Neuron (in vitro differentiated cells): ENCODE results near the gene PGA5.
"Not testable (repeated sequence)": the region's sequence is repeated elsewhere in the genome, so short reads cannot be mapped to it uniquely, and the experiment has no call there.

Experiments
- H2AFZ ChIP-seq: one replicate; pipeline ENCODE4 v1.6.1; 2013; ENCODE audit warnings: low read depth, mild to moderate bottlenecking, inconsistent platforms, low read length, moderate library complexity
- H3K27me3 ChIP-seq: one replicate; pipeline ENCODE4 v1.6.1; 2013; ENCODE audit warnings: low read length; ENCODE audit not compliant: insufficient read depth
- H3K36me3 ChIP-seq: one replicate; pipeline ENCODE4 v1.6.1; 2013; ENCODE audit warnings: low read length; ENCODE audit not compliant: insufficient read depth
- H3K4me1 ChIP-seq: one replicate; pipeline ENCODE4 v1.6.1; 2013; ENCODE audit warnings: low read length; ENCODE audit not compliant: insufficient read depth
- H3K4me3 ChIP-seq: 2 replicates; pipeline ENCODE4 v1.5.1; 2013; ENCODE audit warnings: mild to moderate bottlenecking, low read length, moderate library complexity
- H3K9me3 ChIP-seq: one replicate; pipeline ENCODE4 v1.6.1; 2013; ENCODE audit warnings: low read length

Gene PGA5

GRCh38 chr11:61211327-61211952 lies 29.5 kb upstream of the PGA5 start:
- not testable (repeated sequence) for H3K27me3 ChIP-seq, H2AFZ ChIP-seq, H3K9me3 ChIP-seq, H3K36me3 ChIP-seq, H3K4me1 ChIP-seq, H3K4me3 ChIP-seq

DNA sequence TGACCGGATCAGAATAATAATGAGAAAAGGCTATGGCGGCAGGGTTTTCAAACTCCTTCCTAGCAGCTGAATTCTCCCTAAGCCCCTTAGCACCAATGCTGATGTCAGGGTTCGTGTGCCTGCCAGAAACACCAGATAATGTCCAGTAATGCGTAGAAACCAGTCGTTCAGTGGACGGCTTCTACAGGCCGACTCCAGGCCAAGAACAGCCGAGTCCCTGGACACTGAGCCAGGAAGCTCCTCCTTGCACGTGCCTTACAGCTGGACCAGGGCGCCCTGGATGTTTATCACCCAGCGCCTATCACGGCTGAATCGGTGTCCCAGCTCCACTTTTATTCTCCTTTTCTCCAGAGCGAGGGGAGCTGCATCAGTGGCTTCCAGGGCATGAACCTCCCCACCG lies 28.8 kb upstream of the PGA5 start:
- not testable (repeated sequence) for H3K27me3 ChIP-seq, H3K4me1 ChIP-seq, H3K36me3 ChIP-seq

GRCh38 chr11:61213711-61214324 lies 27.2 kb upstream of the PGA5 start:
- H3K36me3 ChIP-seq, result not testable (repeated sequence)

More for the DNA sequence above, 28.8 kb upstream of the PGA5 start:
- not testable (repeated sequence) for H3K4me3 ChIP-seq, H3K9me3 ChIP-seq, H2AFZ ChIP-seq

DNA sequence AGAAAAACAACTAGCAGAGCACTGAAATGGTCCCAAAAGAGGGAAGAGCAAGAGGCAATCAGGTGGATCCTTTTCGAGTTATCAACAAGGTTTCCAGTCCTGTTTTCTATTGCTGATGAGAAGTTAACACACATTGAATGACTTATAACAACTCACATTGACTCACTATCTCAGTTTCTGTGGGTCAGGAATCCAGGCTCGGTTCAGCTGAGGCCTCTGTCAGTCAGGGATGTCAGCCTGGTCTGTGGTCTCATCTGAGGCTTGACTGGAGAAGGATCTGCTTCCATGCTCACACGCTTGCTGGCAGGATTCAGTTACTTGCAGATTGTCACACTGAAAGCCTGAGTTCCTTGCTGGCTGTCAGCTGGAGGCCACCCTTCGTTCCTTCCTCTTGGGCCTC lies 22.7 kb upstream of the PGA5 start:
- not testable (repeated sequence) for H3K4me1 ChIP-seq, H3K9me3 ChIP-seq, H3K36me3 ChIP-seq, H2AFZ ChIP-seq, H3K27me3 ChIP-seq, H3K4me3 ChIP-seq

More at GRCh38 chr11:61213711-61214324, 27.2 kb upstream of the PGA5 start:
- H3K4me3 ChIP-seq, H3K4me1 ChIP-seq, H3K9me3 ChIP-seq, H2AFZ ChIP-seq, H3K27me3 ChIP-seq: not testable (repeated sequence)

DNA sequence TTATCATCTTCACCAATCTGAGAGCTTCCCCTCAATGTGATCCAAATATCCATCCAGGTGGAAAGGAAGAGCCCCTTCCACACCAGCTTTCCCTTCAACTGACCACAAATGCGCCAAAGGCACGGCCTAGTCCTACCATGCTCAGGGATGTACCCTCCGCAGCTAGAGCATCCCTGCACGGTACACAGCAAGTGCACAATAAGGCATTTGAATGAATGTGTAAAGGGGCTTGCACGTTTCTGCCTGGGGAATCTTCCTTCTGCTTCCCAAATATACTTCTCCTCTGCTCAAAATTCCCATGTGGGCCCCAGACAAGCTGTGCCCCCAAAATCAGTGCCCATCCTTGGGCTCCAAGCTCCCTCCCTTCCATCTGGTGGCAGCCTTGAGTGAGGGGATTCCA lies 22.0 kb upstream of the PGA5 start:
- H2AFZ ChIP-seq, H3K4me1 ChIP-seq, H3K36me3 ChIP-seq, H3K4me3 ChIP-seq, H3K27me3 ChIP-seq, H3K9me3 ChIP-seq: not testable (repeated sequence)

- not testable (repeated sequence) for H3K9me3 ChIP-seq, H3K4me3 ChIP-seq, H3K36me3 ChIP-seq, H3K27me3 ChIP-seq, H2AFZ ChIP-seq, H3K4me1 ChIP-seq
Observed at GRCh38 chr11:61222047-61222446, 18.9 kb upstream of the PGA5 start, which contains the start of gene PGA4. TSS of gene PGA4 (plus strand) at chr11:61222347. CDS start at chr11:61222401, 54 bp downstream.

- not testable (repeated sequence) for H2AFZ ChIP-seq, H3K9me3 ChIP-seq, H3K27me3 ChIP-seq, H3K36me3 ChIP-seq, H3K4me3 ChIP-seq, H3K4me1 ChIP-seq
Observed at GRCh38 chr11:61222692-61223091, 18.3 kb upstream of the PGA5 start.

- H3K27me3 ChIP-seq, H3K4me1 ChIP-seq, H2AFZ ChIP-seq, H3K36me3 ChIP-seq, H3K4me3 ChIP-seq, H3K9me3 ChIP-seq: not testable (repeated sequence)
Observed at GRCh38 chr11:61226457-61227137, 14.4 kb upstream of the PGA5 start.

DNA sequence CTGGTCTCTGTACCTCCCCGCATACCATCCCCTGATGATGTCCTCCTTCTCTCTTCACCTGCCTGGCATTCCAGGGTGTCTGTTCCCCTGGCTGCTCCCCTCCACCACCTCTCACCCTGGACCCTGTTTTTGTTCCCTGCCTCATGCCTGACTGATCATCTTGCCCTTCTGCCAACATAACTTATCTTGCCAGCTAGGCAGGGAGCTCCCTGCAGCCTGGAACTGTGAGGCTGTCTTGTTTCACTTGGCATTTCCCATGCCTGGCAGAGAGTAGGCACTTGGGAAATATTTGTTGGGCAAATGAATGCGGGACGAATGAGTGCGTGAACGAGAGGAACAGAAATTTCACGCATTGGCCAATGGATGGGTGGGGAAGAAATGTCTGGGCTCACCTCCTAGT lies 11.5 kb upstream of the PGA5 start:
- H2AFZ ChIP-seq, H3K9me3 ChIP-seq, H3K36me3 ChIP-seq, H3K4me3 ChIP-seq, H3K4me1 ChIP-seq, H3K27me3 ChIP-seq: not testable (repeated sequence)

GRCh38 chr11:61231033-61231432 lies 9.9 kb upstream of the PGA5 start:
- H3K27me3 ChIP-seq, H3K4me1 ChIP-seq, H3K4me3 ChIP-seq, H3K36me3 ChIP-seq, H2AFZ ChIP-seq, H3K9me3 ChIP-seq: not testable (repeated sequence)

DNA sequence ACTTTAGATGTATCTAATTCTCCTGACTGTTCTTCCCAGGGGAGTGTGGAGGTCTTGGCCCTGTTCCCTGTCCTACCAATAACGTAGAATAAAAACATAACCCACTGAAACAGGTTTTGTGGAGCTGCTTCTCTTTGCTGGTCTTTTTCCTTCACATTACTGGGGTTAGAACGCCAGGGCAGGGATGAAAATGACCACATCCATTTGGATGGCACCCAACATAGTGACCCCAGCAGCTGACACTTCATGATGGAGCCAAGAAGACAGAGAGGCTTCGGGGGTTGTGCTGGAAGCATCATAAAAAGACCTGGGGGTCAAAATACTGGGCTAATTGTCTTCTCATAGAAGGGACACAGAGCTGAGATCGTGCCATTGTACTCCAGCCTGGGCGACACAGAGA lies 9.4 kb upstream of the PGA5 start:
- not testable (repeated sequence) for H2AFZ ChIP-seq, H3K4me3 ChIP-seq, H3K9me3 ChIP-seq, H3K36me3 ChIP-seq, H3K27me3 ChIP-seq, H3K4me1 ChIP-seq

GRCh38 chr11:61232548-61233145 lies 8.3 kb upstream of the PGA5 start:
- not testable (repeated sequence) for H3K27me3 ChIP-seq, H3K4me1 ChIP-seq, H3K36me3 ChIP-seq, H2AFZ ChIP-seq, H3K9me3 ChIP-seq, H3K4me3 ChIP-seq

- H2AFZ ChIP-seq, H3K9me3 ChIP-seq, H3K4me3 ChIP-seq, H3K4me1 ChIP-seq, H3K36me3 ChIP-seq, H3K27me3 ChIP-seq: not testable (repeated sequence)
Observed at GRCh38 chr11:61237130-61237529, 3.8 kb upstream of the PGA5 start.
